ENCODE data around the gene CCDC63. TPM values are rescaled to one million over a fixed set of nuclear protein-coding genes. Genes with fewer than 3 reads are reported as not detected.

The CCDC63 gene
- total RNA-seq, 6 donors from 2014 or later: not detected

DNA sequence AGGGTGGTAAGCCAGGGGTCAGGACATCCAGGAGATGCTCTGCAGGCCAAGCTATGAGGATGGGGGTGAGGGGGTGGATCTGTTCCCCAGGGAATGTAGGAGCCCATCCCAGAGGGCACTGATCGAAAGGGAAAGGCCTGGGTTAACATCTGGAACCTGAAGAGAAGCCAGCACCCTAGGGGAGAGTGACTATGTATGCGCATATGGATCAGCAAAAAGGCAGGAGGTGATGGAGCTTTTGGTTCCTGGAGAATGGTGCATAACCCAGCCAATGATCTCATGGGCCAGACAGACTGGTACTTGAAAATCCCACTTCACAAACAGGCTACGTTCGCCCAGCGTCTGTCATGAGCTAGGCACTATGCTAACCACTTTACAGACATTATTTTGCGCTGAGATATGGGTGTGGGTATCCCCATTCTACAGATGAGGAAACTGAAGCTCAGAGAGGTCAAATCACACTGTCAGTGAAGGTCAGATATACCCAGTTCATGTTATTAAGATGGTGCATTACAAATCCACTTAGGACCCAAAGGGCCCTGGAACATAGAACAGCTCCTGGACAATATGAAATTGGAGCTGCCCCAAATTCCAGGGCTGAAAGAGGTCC is 1.6 kb downstream of the CCDC63 start:
- Histone ChIP-seq H3K9me3 (no peaks in the 10 kb centered on the region), H3K4me1 (peaks cover 0 to 10% (median 3%) of the 10 kb centered on the region in 4 donors), H3K36me3 (no peaks in the 10 kb centered on the region), H3K4me3 (no peak overlapping the region), H3K27me3 (peaks cover 0 to 14% (median 5%) of the 10 kb centered on the region in 4 donors), H3K27ac (no peak overlapping the region)
- ATAC-seq (ENCODE audit: low FRiP score in 2 of 2): no peak
- 91 to 93% methylated on average over 6 of the region's 6 CpGs for WGBS, 2 donors
- no peak for DNase-seq
- TF ChIP-seq POLR2A (IDR thresholded peaks at IDR 0.05) (no peak), POLR2AphosphoS5 (IDR thresholded peaks at IDR 0.05) (no peak), EP300 (IDR thresholded peaks at IDR 0.05) (no peak)
- TF ChIP-seq, protein P1, sequence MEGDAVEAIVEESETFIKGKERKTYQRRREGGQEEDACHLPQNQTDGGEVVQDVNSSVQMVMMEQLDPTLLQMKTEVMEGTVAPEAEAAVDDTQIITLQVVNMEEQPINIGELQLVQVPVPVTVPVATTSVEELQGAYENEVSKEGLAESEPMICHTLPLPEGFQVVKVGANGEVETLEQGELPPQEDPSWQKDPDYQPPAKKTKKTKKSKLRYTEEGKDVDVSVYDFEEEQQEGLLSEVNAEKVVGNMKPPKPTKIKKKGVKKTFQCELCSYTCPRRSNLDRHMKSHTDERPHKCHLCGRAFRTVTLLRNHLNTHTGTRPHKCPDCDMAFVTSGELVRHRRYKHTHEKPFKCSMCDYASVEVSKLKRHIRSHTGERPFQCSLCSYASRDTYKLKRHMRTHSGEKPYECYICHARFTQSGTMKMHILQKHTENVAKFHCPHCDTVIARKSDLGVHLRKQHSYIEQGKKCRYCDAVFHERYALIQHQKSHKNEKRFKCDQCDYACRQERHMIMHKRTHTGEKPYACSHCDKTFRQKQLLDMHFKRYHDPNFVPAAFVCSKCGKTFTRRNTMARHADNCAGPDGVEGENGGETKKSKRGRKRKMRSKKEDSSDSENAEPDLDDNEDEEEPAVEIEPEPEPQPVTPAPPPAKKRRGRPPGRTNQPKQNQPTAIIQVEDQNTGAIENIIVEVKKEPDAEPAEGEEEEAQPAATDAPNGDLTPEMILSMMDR (IDR thresholded peaks at IDR 0.05): no peak

DNA sequence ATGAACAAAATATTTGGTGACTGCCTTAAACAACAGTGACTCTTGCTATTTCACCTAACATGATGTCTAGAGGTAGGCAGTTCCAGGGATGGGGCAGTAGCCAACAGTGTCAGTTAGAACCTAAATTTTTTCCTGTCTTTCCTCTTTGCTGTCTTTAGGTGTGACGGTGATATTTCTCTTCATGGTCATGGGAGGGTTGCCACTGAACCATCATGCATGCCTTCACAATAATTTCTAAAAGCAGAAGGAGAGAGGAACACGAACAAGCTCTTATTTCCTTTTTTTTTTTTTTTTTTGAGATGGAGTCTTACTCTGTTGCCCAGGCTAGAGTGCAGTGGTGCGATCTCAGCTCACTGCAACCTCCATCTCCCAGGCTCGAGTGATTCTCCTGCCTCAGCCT is 2.4 kb downstream of the CCDC63 start:
- H3K36me3 ChIP-seq: no peaks in the 10 kb centered on the region
- H3K9me3 ChIP-seq: no peaks in the 10 kb centered on the region
- DNase-seq: no peak
- TF ChIP-seq POLR2AphosphoS5 (IDR thresholded peaks at IDR 0.05): no peak
- TF ChIP-seq, protein P1 (IDR thresholded peaks at IDR 0.05): no peak
- no peak for TF ChIP-seq POLR2A (IDR thresholded peaks at IDR 0.05)
- no peak for TF ChIP-seq EP300 (IDR thresholded peaks at IDR 0.05)
- H3K4me1 ChIP-seq: peaks cover 0 to 14% (median 3%) of the 10 kb centered on the region in 4 donors
- peaks cover 0 to 14% (median 5%) of the 10 kb centered on the region in 4 donors for H3K27me3 ChIP-seq
- no peak for ATAC-seq (ENCODE audit: low FRiP score in 2 of 2)
- H3K27ac ChIP-seq: no peak overlapping the region
- no peak overlapping the region for H3K4me3 ChIP-seq
- 71 to 78% methylated on average over 4 of the region's 4 CpGs for WGBS, 2 donors

DNA sequence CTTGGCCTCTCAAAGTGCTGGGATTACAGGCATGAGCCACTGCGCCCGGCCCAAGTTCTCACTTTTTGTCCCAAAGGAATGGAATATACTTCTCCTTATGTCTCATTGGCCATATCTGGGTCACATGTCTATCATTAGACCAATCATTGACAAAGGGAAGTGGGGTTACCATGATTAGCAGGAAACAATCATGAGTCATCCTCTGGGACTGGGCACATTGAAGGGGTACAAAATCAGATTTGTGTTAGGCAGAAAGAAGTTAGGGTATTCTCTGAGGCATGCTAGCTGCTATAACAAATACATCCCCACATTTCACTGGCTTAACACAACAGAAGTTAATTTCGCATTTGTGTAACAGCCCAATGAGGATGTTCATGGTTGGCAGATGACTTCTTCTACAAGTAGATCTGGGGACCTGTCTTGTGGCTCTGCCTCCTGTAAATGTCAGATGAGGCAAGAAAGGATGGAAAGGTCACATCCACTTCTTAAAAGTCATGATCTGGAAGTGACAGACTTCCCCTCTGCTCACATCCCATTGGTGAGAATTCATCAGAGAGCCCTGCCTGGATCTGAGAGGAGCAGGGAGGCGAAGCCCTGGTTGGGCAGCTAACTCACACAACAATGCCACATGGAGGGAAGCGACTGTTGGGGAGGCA is 3.1 kb downstream of the CCDC63 start:
- Histone ChIP-seq H3K9me3 (no peaks in the 10 kb centered on the region), H3K4me1 (peaks cover 0 to 14% (median 3%) of the 10 kb centered on the region in 4 donors), H3K27ac (no peak overlapping the region), H3K36me3 (no peaks in the 10 kb centered on the region), H3K27me3 (peaks cover 0 to 14% (median 5%) of the 10 kb centered on the region in 4 donors), H3K4me3 (no peak overlapping the region)
- ATAC-seq (ENCODE audit: low FRiP score in 2 of 2) (no peak), DNase-seq (no peak)
- TF ChIP-seq, protein P1 (IDR thresholded peaks at IDR 0.05): no peak
- TF ChIP-seq POLR2AphosphoS5 (IDR thresholded peaks at IDR 0.05) (no peak), EP300 (IDR thresholded peaks at IDR 0.05) (no peak), POLR2A (IDR thresholded peaks at IDR 0.05) (no peak)
- 82 to 92% methylated on average over 5 of the region's 5 CpGs for whole genome bisulfite sequencing, 2 donors

DNA sequence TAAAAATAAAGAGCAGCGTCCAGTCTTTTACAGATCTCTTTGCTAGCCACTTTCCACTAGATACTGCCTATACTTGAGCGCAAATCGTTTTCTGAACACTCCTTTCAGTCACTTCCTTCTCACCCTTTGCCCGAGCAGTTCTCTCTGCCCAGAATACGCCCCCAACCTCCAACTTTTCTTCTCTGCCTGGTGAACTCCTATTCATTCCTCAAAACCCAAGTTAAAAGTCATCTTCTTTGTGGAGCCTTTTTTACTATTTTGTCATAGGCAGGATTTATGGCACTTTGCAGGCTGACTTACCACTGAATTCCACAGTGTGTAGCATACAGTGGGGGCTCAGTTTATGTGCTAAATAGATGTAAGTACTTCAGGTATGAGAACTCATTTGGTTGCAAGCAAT is 4.0 kb downstream of the CCDC63 start:
- peaks cover 0 to 14% (median 3%) of the 10 kb centered on the region in 4 donors for H3K4me1 ChIP-seq
- ATAC-seq (ENCODE audit: low FRiP score in 2 of 2): no peak
- 69 to 71% methylated on average over 5 of the region's 5 CpGs for WGBS, 2 donors
- no peak for TF ChIP-seq POLR2A (IDR thresholded peaks at IDR 0.05)
- TF ChIP-seq EP300 (IDR thresholded peaks at IDR 0.05): no peak
- TF ChIP-seq POLR2AphosphoS5 (IDR thresholded peaks at IDR 0.05): no peak
- TF ChIP-seq, protein P1 (IDR thresholded peaks at IDR 0.05): no peak
- H3K27me3 ChIP-seq: peaks cover 0 to 14% (median 5%) of the 10 kb centered on the region in 4 donors
- DNase-seq: no peak
- no peak overlapping the region for H3K4me3 ChIP-seq
- H3K36me3 ChIP-seq: no peaks in the 10 kb centered on the region
- H3K27ac ChIP-seq: no peak overlapping the region
- H3K9me3 ChIP-seq: no peaks in the 10 kb centered on the region
